ENCODE data around the gene TCF25. TPM values are rescaled to one million over a fixed set of nuclear protein-coding genes. Genes with fewer than 3 reads are reported as not detected.

TCF25 gene
- total RNA-seq, 4 donors from 2014 or later: 79.7 to 124 (median 101) TPM

DNA sequence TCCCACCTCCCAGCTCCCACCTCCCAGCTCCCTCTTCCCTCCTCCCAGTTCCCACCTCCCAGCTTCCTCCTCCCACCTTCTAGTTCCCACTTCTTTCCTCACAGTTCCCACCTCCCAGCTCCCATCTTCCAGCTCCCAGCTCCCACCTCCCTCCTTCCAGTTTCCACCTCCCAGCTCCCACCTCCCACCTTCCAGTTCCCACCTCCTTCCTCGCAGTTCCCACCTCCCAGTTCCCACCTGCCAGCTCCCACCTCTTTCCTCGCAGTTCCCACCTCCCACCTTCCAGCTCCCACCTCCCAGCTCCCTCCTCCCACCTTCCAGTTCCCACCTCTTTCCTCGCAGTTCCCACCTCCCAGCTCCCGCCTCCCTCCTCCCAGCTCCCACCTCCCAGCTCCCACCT is 34.8 kb downstream of the TCF25 start:
- H3K27me3 ChIP-seq: no peaks in the 10 kb centered on the region
- no peak for DNase-seq
- no peak overlapping the region for H3K27ac ChIP-seq
- no peak for TF ChIP-seq POLR2A (IDR thresholded peaks at IDR 0.05)
- TF ChIP-seq, protein P1, sequence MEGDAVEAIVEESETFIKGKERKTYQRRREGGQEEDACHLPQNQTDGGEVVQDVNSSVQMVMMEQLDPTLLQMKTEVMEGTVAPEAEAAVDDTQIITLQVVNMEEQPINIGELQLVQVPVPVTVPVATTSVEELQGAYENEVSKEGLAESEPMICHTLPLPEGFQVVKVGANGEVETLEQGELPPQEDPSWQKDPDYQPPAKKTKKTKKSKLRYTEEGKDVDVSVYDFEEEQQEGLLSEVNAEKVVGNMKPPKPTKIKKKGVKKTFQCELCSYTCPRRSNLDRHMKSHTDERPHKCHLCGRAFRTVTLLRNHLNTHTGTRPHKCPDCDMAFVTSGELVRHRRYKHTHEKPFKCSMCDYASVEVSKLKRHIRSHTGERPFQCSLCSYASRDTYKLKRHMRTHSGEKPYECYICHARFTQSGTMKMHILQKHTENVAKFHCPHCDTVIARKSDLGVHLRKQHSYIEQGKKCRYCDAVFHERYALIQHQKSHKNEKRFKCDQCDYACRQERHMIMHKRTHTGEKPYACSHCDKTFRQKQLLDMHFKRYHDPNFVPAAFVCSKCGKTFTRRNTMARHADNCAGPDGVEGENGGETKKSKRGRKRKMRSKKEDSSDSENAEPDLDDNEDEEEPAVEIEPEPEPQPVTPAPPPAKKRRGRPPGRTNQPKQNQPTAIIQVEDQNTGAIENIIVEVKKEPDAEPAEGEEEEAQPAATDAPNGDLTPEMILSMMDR (IDR thresholded peaks at IDR 0.05): no peak
- no peaks in the 10 kb centered on the region for H3K9me3 ChIP-seq
- peaks cover 36 to 94% (median 38%) of the 10 kb centered on the region in 3 donors for H3K36me3 ChIP-seq
- no peak overlapping the region for H3K4me3 ChIP-seq
- 88 to 89% methylated on average over 4 of the region's 4 CpGs for WGBS, 2 donors
- H3K4me1 ChIP-seq: peaks cover 3 to 30% (median 4%) of the 10 kb centered on the region in 3 donors
- intact Hi-C loops (cut with DNase I): no loop called here

DNA sequence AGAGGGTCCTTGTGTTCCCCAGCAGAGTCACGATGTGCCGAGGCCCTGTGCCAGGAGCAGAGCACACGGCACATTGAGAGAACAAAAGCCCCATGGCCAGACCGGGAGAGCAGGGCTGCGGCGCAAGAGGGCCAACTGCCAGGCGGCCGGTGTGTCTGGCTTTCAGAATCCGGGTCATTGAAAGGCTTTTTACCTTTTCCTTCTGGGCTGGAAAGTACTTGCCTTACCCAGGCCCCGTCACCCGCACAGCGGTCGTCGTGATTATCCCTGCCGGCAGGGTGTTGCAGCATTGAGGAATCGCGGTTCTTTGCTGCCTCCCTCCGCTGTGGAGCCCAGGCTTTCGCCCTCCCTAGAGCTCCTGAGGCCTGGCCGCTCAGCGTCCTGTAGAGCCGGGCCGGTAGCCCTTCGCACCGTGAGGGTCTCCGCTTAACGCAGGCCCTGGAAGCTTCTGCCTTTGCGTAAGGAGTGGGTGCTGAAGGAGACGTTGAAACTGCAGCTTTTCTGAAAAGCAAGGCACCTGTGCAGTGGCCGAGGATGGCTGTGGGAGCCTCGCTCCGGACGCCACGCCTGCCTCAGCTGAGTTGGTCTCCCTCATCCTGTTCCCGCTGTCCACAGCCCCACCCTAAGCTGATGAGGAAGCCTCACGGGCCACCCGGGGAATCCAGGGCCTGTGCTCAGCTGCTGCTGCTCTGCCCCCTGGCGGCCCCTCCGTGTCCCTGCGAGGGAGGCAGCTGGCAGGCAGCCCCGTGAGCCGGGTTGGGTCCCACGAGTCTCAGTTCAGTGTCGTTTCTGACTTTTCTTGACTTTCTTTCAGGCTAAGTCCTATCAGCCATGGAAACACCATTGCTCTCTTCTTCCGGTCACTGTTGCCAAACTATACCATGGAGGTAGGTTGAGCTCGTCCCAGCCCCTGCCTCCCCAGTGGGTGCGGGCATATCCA is 36.7 kb downstream of the TCF25 start:
- intact Hi-C loops (cut with DNase I): no loop called here
- WGBS, 2 donors: 35 to 56% methylated on average over 19 to 26 of the region's 47 CpGs
- DNase-seq: no peak
- Histone ChIP-seq H3K4me1 (peaks cover 3 to 19% (median 4%) of the 10 kb centered on the region in 3 donors), H3K27ac (peak overlapping the region; percentile 24 to 55 (median 38)), H3K9me3 (no peaks in the 10 kb centered on the region), H3K4me3 (no peak overlapping the region), H3K36me3 (peaks cover 22 to 76% (median 27%) of the 10 kb centered on the region in 3 donors), H3K27me3 (no peaks in the 10 kb centered on the region)
- TF ChIP-seq POLR2A (IDR thresholded peaks at IDR 0.05): no peak
- TF ChIP-seq, protein P1 (IDR thresholded peaks at IDR 0.05): peak; percentile 73 to 93 (median 85)

DNA sequence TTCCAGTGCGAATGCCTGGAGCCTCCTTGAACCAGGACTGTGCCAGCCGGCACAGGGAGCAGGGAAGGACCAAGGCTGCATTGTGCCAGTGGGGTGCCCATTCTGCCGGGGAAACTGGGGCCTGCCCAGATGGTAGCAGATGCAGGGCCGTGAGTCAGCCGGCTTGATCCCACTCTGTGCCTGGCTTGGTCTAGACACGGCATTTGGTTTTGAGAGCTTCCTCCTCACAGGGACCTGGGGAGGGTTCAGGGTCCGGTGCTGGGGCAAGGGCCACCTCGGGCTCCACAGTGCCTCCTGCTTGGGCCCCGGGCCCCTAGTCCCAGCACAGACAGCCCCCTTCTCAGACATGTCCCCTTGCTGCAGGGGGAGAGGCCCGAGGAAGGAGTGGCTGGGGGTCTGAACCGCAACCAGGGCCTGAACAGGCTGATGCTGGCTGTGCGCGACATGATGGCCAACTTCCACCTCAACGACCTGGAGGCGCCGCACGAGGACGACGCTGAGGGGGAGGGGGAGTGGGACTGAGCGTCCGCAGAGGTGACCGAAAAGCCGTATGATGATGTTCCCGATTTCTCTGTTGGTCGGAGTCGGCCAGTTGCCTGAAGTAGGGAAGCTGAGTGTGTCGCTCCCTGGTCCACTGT is 37.4 kb downstream of the TCF25 start:
- Histone ChIP-seq H3K4me3 (no peak overlapping the region), H3K27ac (no peak overlapping the region), H3K9me3 (no peaks in the 10 kb centered on the region), H3K4me1 (peaks cover 0 to 13% (median 4%) of the 10 kb centered on the region in 3 donors), H3K36me3 (peaks cover 14 to 68% (median 22%) of the 10 kb centered on the region in 3 donors), H3K27me3 (no peaks in the 10 kb centered on the region)
- WGBS, 2 donors: 87 to 93% methylated on average over 15 of the region's 27 CpGs
- intact Hi-C loops (cut with DNase I): no loop called here
- TF ChIP-seq POLR2A (IDR thresholded peaks at IDR 0.05): no peak
- TF ChIP-seq, protein P1 (IDR thresholded peaks at IDR 0.05): no peak
- DNase-seq: no peak

DNA sequence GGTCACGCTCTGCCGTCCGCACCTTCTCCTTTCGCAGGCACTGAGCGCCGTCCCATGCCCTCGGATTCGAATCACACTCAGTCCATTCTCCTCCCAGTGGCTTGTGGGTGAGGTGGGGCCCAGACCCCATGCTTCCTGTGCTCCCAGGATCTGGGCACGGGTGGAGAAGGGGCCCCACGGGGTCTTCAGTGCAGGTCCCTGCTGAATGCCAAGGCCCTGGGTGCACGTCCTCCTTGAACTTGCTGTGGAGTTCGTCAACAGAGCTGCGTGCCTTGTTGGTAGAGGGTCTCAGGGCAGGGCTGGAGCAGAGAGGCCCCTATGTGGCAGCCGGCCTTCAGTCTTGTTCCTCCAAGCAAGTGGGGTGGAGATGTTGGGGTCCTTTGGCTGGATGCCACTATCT is 38.0 kb downstream of the TCF25 start:
- Histone ChIP-seq H3K36me3 (peaks cover 8 to 63% (median 16%) of the 10 kb centered on the region in 3 donors), H3K9me3 (no peaks in the 10 kb centered on the region), H3K4me1 (peaks cover 0 to 13% (median 4%) of the 10 kb centered on the region in 3 donors), H3K27ac (no peak overlapping the region), H3K27me3 (no peaks in the 10 kb centered on the region), H3K4me3 (no peak overlapping the region)
- WGBS, 2 donors: 82 to 89% methylated on average over 8 to 14 of the region's 14 CpGs
- intact Hi-C loops (cut with DNase I): no loop called here
- DNase-seq: no peak
- TF ChIP-seq POLR2A (IDR thresholded peaks at IDR 0.05): no peak
- TF ChIP-seq, protein P1 (IDR thresholded peaks at IDR 0.05): no peak

DNA sequence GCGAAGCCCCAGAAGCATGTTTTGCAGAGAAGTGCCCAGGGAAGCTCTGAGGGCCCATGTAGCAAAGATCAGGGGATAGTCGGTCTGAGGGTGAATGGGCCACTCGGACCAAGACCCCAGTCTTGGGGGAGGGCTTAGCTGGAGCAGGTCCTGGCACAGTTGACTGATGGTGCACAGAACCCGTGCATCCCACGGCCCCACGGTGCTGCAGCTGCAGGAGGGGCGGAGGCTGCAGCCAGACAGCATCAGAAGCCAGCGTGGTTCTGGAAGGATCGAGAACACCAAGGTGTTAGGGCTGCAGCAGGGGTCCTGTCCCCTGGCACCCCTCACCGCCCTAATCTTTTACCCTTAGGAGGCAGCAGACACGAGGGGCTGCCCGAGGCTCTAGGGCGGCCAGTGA is 38.8 kb downstream of the TCF25 start:
- no peak for DNase-seq
- 92 to 100% methylated on average over 1 to 9 of the region's 13 CpGs for WGBS, 2 donors
- no peaks in the 10 kb centered on the region for H3K9me3 ChIP-seq
- H3K4me1 ChIP-seq: peaks cover under 1 to 14% (median 5%) of the 10 kb centered on the region in 3 donors
- intact Hi-C loops (cut with DNase I): no loop called here
- TF ChIP-seq, protein P1 (IDR thresholded peaks at IDR 0.05): no peak
- TF ChIP-seq POLR2A (IDR thresholded peaks at IDR 0.05): no peak
- H3K27ac ChIP-seq: no peak overlapping the region
- H3K27me3 ChIP-seq: no peaks in the 10 kb centered on the region
- peaks cover under 1 to 55% (median 9%) of the 10 kb centered on the region in 3 donors for H3K36me3 ChIP-seq
- no peak overlapping the region for H3K4me3 ChIP-seq

All from esophagus squamous epithelium (tissue), 5 donors.